SK-N-SH (cell line): Measurements from ENCODE around the gene NAV2. TPM values are rescaled to one million over a fixed set of nuclear protein-coding genes. Genes with fewer than 3 reads are reported as not detected.
A peak's percentile ranks its signal among the peaks of the same experiment; 100 is the strongest.

Experiments
- CTCF ChIA-PET: fragments of 300-600, 350-600 bp; formaldehyde crosslinking; extraction: SDS; loops from one replicate; lab custom pipeline; 2021; lab: Yijun Ruan, JAX
- POLR2A ChIA-PET: fragments of 350-600 bp; sonication (Branson Sonifier 250); formaldehyde crosslinking; extraction: SDS; loops from one replicate; lab custom pipeline; 2020; ENCODE audit warnings: antibody characterized with exemption, inconsistent platforms; lab: Yijun Ruan, JAX
- DNase-seq: peaks from one replicate; pipeline ENCODE4 v3.0.0; 2012
- H2AFZ ChIP-seq: fragments of 200-600 bp; sonication (generic); 2 replicates; pipeline ENCODE4 v1.8.1; 2016; ENCODE audit warnings: antibody characterized with exemption, mild to moderate bottlenecking, low read depth
- H3F3A ChIP-seq: fragments of 200-600 bp; sonication (generic); replicated peaks from 2 replicates; pipeline ENCODE3; 2016; ENCODE audit warnings: antibody characterized with exemption, mild to moderate bottlenecking; ENCODE audit not compliant: insufficient read depth
- H3K27ac ChIP-seq, 2 experiments: fragments of 200-500 bp in 1 of 2; fragments of 200-600 bp in 1 of 2; sonication (Bioruptor generic) in 1 of 2; sonication (generic), shearing (Covaris generic) in 1 of 2; 2 replicates each; pipeline versions ENCODE4 v1.5.1 to v1.6.1; 2014 to 2016; ENCODE audit warnings: low read depth in 2 of 2, inconsistent platforms in 1 of 2, low read length in 1 of 2, mild to moderate bottlenecking in 1 of 2, mixed read lengths in 1 of 2
- H3K27me3 ChIP-seq: fragments of 200-600 bp; sonication (generic), shearing (Covaris generic); 2 replicates; pipeline ENCODE4 v1.6.1; 2016; ENCODE audit warnings: mixed run types; ENCODE audit not compliant: insufficient read depth
- H3K36me3 ChIP-seq, 2 experiments: fragments of 200-500 bp in 1 of 2; fragments of 200-600 bp in 1 of 2; sonication (Bioruptor generic) in 1 of 2; sonication (generic) in 1 of 2; replicated peaks in 1 of 2; 2 replicates each; pipeline versions ENCODE3 to v1.5.1; 2014 to 2016; ENCODE audit warnings: low read length in 1 of 2, mild to moderate bottlenecking in 1 of 2; ENCODE audit not compliant: insufficient read depth in 2 of 2, control insufficient read depth in 1 of 2
- H3K4me1 ChIP-seq, 2 experiments: fragments of 200-500 bp in 1 of 2; fragments of 200-600 bp in 1 of 2; sonication (Bioruptor generic) in 1 of 2; sonication (generic), shearing (Covaris generic) in 1 of 2; 2 replicates each; pipeline versions ENCODE4 v1.5.1 to v1.6.1; 2014 to 2016; ENCODE audit warnings: low read depth in 1 of 2, low read length in 1 of 2, mixed run types in 1 of 2; ENCODE audit not compliant: insufficient read depth in 2 of 2, control insufficient read depth in 1 of 2
- H3K4me2 ChIP-seq: fragments of 200-600 bp; sonication (generic), shearing (Covaris generic); 2 replicates; pipeline ENCODE4 v1.6.1; 2017; ENCODE audit warnings: mixed run types
- H3K4me3 ChIP-seq, 2 experiments: fragments of 200-500 bp in 1 of 2; fragments of 200-600 bp in 1 of 2; sonication (Bioruptor generic) in 1 of 2; sonication (generic), shearing (Covaris generic) in 1 of 2; 2 replicates each; pipeline versions ENCODE4 v1.5.1 to v1.8.1; 2014 to 2016; ENCODE audit warnings: low read depth in 2 of 2, inconsistent platforms in 1 of 2, low read length in 1 of 2, mild to moderate bottlenecking in 1 of 2, mixed read lengths in 1 of 2, moderate library complexity in 1 of 2
- H3K79me2 ChIP-seq: fragments of 200-600 bp; sonication (generic); 2 replicates; pipeline ENCODE4 v1.8.1; 2017; ENCODE audit warnings: mild to moderate bottlenecking; ENCODE audit not compliant: insufficient read depth
- H3K9ac ChIP-seq: fragments of 200-600 bp; sonication (generic); 2 replicates; pipeline ENCODE4 v1.6.1; 2017; ENCODE audit warnings: mixed run types
- H3K9me2 ChIP-seq: fragments of 200-600 bp; sonication (generic); 2 replicates; pipeline ENCODE4 v1.6.1; 2017; ENCODE audit warnings: mixed run types
- H3K9me3 ChIP-seq: fragments of 200-600 bp; sonication (generic); 2 replicates; pipeline ENCODE4 v1.6.1; 2017; ENCODE audit warnings: mixed run types, mild to moderate bottlenecking, moderate library complexity
- H4K20me1 ChIP-seq: fragments of 200-600 bp; sonication (generic); 2 replicates; pipeline ENCODE4 v1.6.1; 2017; ENCODE audit warnings: mild to moderate bottlenecking, mixed run types; ENCODE audit not compliant: insufficient read depth
- EP300 ChIP-seq, 2 experiments: IDR thresholded peaks; 2 replicates each; pipeline versions ENCODE4 v1.4.0 to v1.6.1; 2012; ENCODE audit warnings: borderline replicate concordance in 1 of 2, low read depth in 1 of 2, low read length in 1 of 2
- GATA2 ChIP-seq: sonication (generic); formaldehyde crosslinking; IDR thresholded peaks from 2 replicates; pipeline ENCODE4 v1.5.0; 2020; ENCODE audit warnings: mild to moderate bottlenecking, missing genetic modification reagents
- JUND ChIP-seq: IDR thresholded peaks from 2 replicates; pipeline ENCODE4 v1.4.0; 2012
- MAX ChIP-seq: IDR thresholded peaks from 2 replicates; pipeline ENCODE4 v1.4.0; 2012; ENCODE audit warnings: low read depth
- MEF2A ChIP-seq: IDR thresholded peaks from 2 replicates; pipeline ENCODE4 v1.4.0; 2012; ENCODE audit warnings: low read depth, borderline replicate concordance
- MXI1 ChIP-seq: IDR thresholded peaks from 2 replicates; pipeline ENCODE4 v1.6.1; 2012; ENCODE audit warnings: mild to moderate bottlenecking, low read depth, low read length, improper control_type of control experiment
- PBX3 ChIP-seq: IDR thresholded peaks from 2 replicates; pipeline ENCODE4; 2012
- POLR2AphosphoS5 ChIP-seq: IDR thresholded peaks from 2 replicates; pipeline ENCODE4 v1.6.1; 2012; ENCODE audit warnings: low read depth, low read length
- RAD21 ChIP-seq: IDR thresholded peaks from 2 replicates; pipeline ENCODE4 v1.6.1; 2012; ENCODE audit warnings: mild to moderate bottlenecking, low read length
- RCOR1 ChIP-seq: fragments of 150-350 bp; IDR thresholded peaks from 2 replicates; pipeline ENCODE4 v1.6.1; 2017; ENCODE audit warnings: antibody characterized with exemption, low read length
- RXRA ChIP-seq: IDR thresholded peaks from 2 replicates; pipeline ENCODE4 v1.4.0; 2012; ENCODE audit warnings: low read depth, mild to moderate bottlenecking, borderline replicate concordance
- SMC3 ChIP-seq: IDR thresholded peaks from 2 replicates; pipeline ENCODE4 v1.6.1; 2012; ENCODE audit warnings: low read depth, low read length, improper control_type of control experiment
- TAF1 ChIP-seq: IDR thresholded peaks from 2 replicates; pipeline ENCODE4 v1.6.1; 2012; ENCODE audit warnings: low read depth, mild to moderate bottlenecking, low read length, moderate library complexity, borderline replicate concordance
- USF1 ChIP-seq: IDR thresholded peaks from 2 replicates; pipeline ENCODE4 v1.4.0; 2012; ENCODE audit warnings: low read depth, borderline replicate concordance
- YY1 ChIP-seq: IDR thresholded peaks from 2 replicates; pipeline ENCODE4 v1.4.0; 2012; ENCODE audit warnings: low read depth, mild to moderate bottlenecking
- WGBS: methylation state at CpG from one replicate; pipeline ENCODE4 v1.1.6; 2017; ENCODE audit warnings: low lambda C conversion rate; 5-methylcytosine and 5-hydroxymethylcytosine counted together
- polyA plus RNA-seq, 3 experiments: library from polyadenylated mRNA; depleted of rRNA; stranded (reverse); fragments of >200 nt; gene quantifications; 2 replicates each; pipeline ENCODE4 v1.2.3, GENCODE V29; 2012

Gene NAV2
- polyA plus RNA-seq, 1 of the 3 experiments (the other 2 are of a cell fraction), result 26.2 TPM

- CTCF ChIA-PET, result interaction anchor here (1.1 to 7.4 kb wide), 7 partner anchors 8 to 643 kb away, joined by 3 to 45 read pairs (median 3); no protein-coding TSS in a partner anchor
- no peak for DNase-seq
- Histone ChIP-seq H4K20me1 (peaks cover 95% of the 10 kb centered on the region), H2AFZ (no peak overlapping the region), H3F3A (peaks cover 3% of the 10 kb centered on the region), H3K4me1 (peaks cover 20 to 90% of the 10 kb centered on the region in 2 experiments), H3K4me3 (no peak overlapping the region), H3K9ac (no peak overlapping the region), H3K27ac (peak overlapping the region in 1 of 2 experiments; percentile 99; a peak in 2 of 4 replicates), H3K9me3 (no peaks in the 10 kb centered on the region), H3K79me2 (peaks cover 100% of the 10 kb centered on the region), H3K36me3 (peaks cover 21 to 40% of the 10 kb centered on the region in 2 experiments), H3K9me2 (no peaks in the 10 kb centered on the region), H3K4me2 (no peak overlapping the region), H3K27me3 (no peaks in the 10 kb centered on the region)
- 100% methylated on average over 1 of the region's 1 CpG for WGBS
- POLR2A ChIA-PET, result no interaction called here
- TF ChIP-seq RXRA (no peak), EP300 (IDR thresholded peaks at IDR 0.05; ENCODE audit: borderline replicate concordance in 1 of 2, low read depth in 1 of 2, low read length in 1 of 2) (no peak), USF1 (no peak), PBX3 (no peak), RCOR1 (no peak), GATA2 (CRISPR knock-in tag) (no peak), JUND (no peak)
Measured at GRCh38 chr11:19719960-19720359, 7.3 kb downstream of the NAV2 start.

- peaks cover 100% of the 10 kb centered on the region for H3K79me2 ChIP-seq
- POLR2A ChIA-PET, result interaction anchor here (1.1 kb wide), 2 partner anchors 9 to 16 kb away, joined by 3 to 4 read pairs; partner anchors contain the start of gene NAV2
- 71% methylated on average over 2 of the region's 2 CpGs for WGBS
Measured at GRCh38 chr11:19721176-19721575, 8.5 kb downstream of the NAV2 start.

More at GRCh38 chr11:19721176-19721575, 8.5 kb downstream of the NAV2 start:
- Histone ChIP-seq H3K9me2 (no peaks in the 10 kb centered on the region), H3K4me3 (no peak overlapping the region), H3K27me3 (no peaks in the 10 kb centered on the region), H3K9ac (no peak overlapping the region), H3K27ac (peak overlapping the region; percentile 12 to 99; a peak in 3 of 4 replicates), H2AFZ (no peak overlapping the region), H3K9me3 (no peaks in the 10 kb centered on the region), H3K36me3 (peaks cover 21 to 45% of the 10 kb centered on the region in 2 experiments), H3F3A (peaks cover 3% of the 10 kb centered on the region), H3K4me2 (no peak overlapping the region), H4K20me1 (peaks cover 93% of the 10 kb centered on the region)
- CTCF ChIA-PET, result interaction anchor here (1.1 to 7.4 kb wide), 5 partner anchors 15 to 164 kb away, joined by 3 to 45 read pairs (median 5); no protein-coding TSS in a partner anchor
- DNase-seq, result no peak
- TF ChIP-seq MEF2A (no peak), YY1 (no peak), SMC3 (no peak), MAX (no peak), TAF1 (no peak), MXI1 (no peak), POLR2AphosphoS5 (no peak), RAD21 (no peak)
- TF ChIP-seq, all 33 proteins: peak for 0
- peaks cover 15 to 88% of the 10 kb centered on the region in 2 experiments; a peak in 3 of 4 replicates for H3K4me1 ChIP-seq
